Mesothelial cell of epicardium (in vitro differentiated cells): ENCODE data around the gene FAXDC2. TPM values are rescaled to one million over a fixed set of nuclear protein-coding genes. Genes with fewer than 3 reads are reported as not detected.

Experiments
- DNase-seq, 2 experiments: peaks; one replicate each; pipeline ENCODE4 v3.0.0; 2021; ENCODE audit warnings: low spot score in 2 of 2; ENCODE audit not compliant: unreplicated experiment in 2 of 2
- H3K27ac Mint-ChIP-seq: 2 replicates; pipeline ENCODE4 v1.8.0; 2021; ENCODE audit warnings: mixed read lengths
- H3K27me3 Mint-ChIP-seq: 2 replicates; pipeline ENCODE4 v1.8.0; 2021; ENCODE audit warnings: low read depth, mixed read lengths
- H3K36me3 Mint-ChIP-seq: 2 replicates; pipeline ENCODE4 v1.8.0; 2021; ENCODE audit warnings: mixed read lengths
- H3K4me1 Mint-ChIP-seq: 2 replicates; pipeline ENCODE4 v1.8.0; 2021; ENCODE audit warnings: mixed read lengths
- H3K4me3 Mint-ChIP-seq: 2 replicates; pipeline ENCODE4 v1.8.0; 2021; ENCODE audit warnings: mild to moderate bottlenecking, moderate library complexity, mixed read lengths
- H3K9me3 Mint-ChIP-seq: 2 replicates; pipeline ENCODE4 v1.8.0; 2021; ENCODE audit warnings: mixed read lengths
- CTCF ChIP-seq: fragments of 200-600 bp; sonication (generic); IDR thresholded peaks from one replicate; pipeline ENCODE4 v1.5.0; 2021; ENCODE audit warnings: antibody characterized with exemption; ENCODE audit not compliant: unreplicated experiment
- microRNA-seq: library from miRNA; unstranded; fragments of <30 nt; microRNA quantifications from one replicate; pipeline ENCODE4 v1.2.0, GENCODE V29; 2021; ENCODE audit warnings: inconsistent platforms, mixed read lengths
- total RNA-seq: library from RNA; stranded (reverse); gene quantifications from 3 replicates; pipeline ENCODE4 v1.2.1, GENCODE V29; 2021

Gene FAXDC2
- total RNA-seq, 1 donor from 2014 or later, result 30.6 TPM

GRCh38 chr5:154776167-154776566 lies 74.2 kb downstream of the FAXDC2 start:
- Mint-ChIP-seq H3K9me3 (no peaks in the 10 kb centered on the region), H3K27me3 (no peaks in the 10 kb centered on the region), H3K27ac (peak overlapping the region; percentile 78), H3K4me3 (no peak overlapping the region), H3K36me3 (no peaks in the 10 kb centered on the region), H3K4me1 (peaks cover 13% of the 10 kb centered on the region)
- DNase-seq, result no peak
- no peak for TF ChIP-seq CTCF

GRCh38 chr5:154773326-154773725 lies 77.1 kb downstream of the FAXDC2 start:
- Mint-ChIP-seq H3K4me1 (peaks cover 34% of the 10 kb centered on the region), H3K9me3 (no peaks in the 10 kb centered on the region), H3K36me3 (no peaks in the 10 kb centered on the region), H3K27ac (peak overlapping the region; percentile 0), H3K4me3 (no peak overlapping the region), H3K27me3 (no peaks in the 10 kb centered on the region)
- TF ChIP-seq CTCF, result no peak
- DNase-seq, result no peak

- TF ChIP-seq CTCF, result no peak
- Mint-ChIP-seq H3K27ac (peak overlapping the region; percentile 90), H3K9me3 (no peaks in the 10 kb centered on the region), H3K4me3 (no peak overlapping the region), H3K27me3 (no peaks in the 10 kb centered on the region), H3K36me3 (no peaks in the 10 kb centered on the region), H3K4me1 (peaks cover 47% of the 10 kb centered on the region)
- DNase-seq, result no peak
Measured at GRCh38 chr5:154771383-154771901, 79.0 kb downstream of the FAXDC2 start.

- DNase-seq, result no peak
- H3K27me3 Mint-ChIP-seq, result no peaks in the 10 kb centered on the region
- H3K4me1 Mint-ChIP-seq, result peaks cover 51% of the 10 kb centered on the region
- H3K9me3 Mint-ChIP-seq, result no peaks in the 10 kb centered on the region
- no peak overlapping the region for H3K4me3 Mint-ChIP-seq
- no peaks in the 10 kb centered on the region for H3K36me3 Mint-ChIP-seq
- no peak for TF ChIP-seq CTCF
- peak overlapping the region; percentile 73 for H3K27ac Mint-ChIP-seq
Measured at GRCh38 chr5:154770111-154770510, 80.3 kb downstream of the FAXDC2 start.

Small RNAs within 50 kb of the gene (microRNA-seq; reads per million reads assigned to microRNA genes)
- not detected for gene MIR378H

Other genes with a start within 250 kb of the FAXDC2 start
- gene LARP1, start 95.2 kb downstream of the FAXDC2 start, total RNA-seq, result 245 to 249 TPM (median 245 TPM) in 3 replicates
- 54.4 to 58.3 TPM (median 54.6 TPM) in 3 replicates for gene CNOT8, start 8.0 kb upstream of the FAXDC2 start, total RNA-seq
- 21.9 to 25.0 TPM (median 22.0 TPM) in 3 replicates for gene GEMIN5, start 87.6 kb upstream of the FAXDC2 start, total RNA-seq
- gene MRPL22, start 90.5 kb upstream of the FAXDC2 start, total RNA-seq, result 36.0 to 46.4 TPM (median 41.7 TPM) in 3 replicates
- 0.07 to 0.11 TPM in 2 of 3 replicates, not detected in the other for gene KIF4B, start 163.2 kb upstream of the FAXDC2 start, total RNA-seq